Renal pelvis (tissue), 12 donors: Measurements from ENCODE around the gene GLT1D1. TPM values are rescaled to one million over a fixed set of nuclear protein-coding genes. Genes with fewer than 3 reads are reported as not detected.
"Not testable (repeated sequence)": the region's sequence is repeated elsewhere in the genome, so short reads cannot be mapped to it uniquely, and the experiment has no call there.

Experiments used
- DNase-seq: peaks from one replicate; pipeline ENCODE4 v3.0.0-alpha.2; 2013
- long read RNA-seq, 16 experiments: transcript quantifications; one replicate each; lab custom pipeline, GENCODE V29; 2026
- polyA plus RNA-seq, 3 donors: library from polyadenylated mRNA; unstranded; fragments of 120-200 nt; gene quantifications; one replicate each; pipeline ENCODE4 v1.2.1, GENCODE V29; 2013; ENCODE audit not compliant: insufficient read length in 3 of 3

Gene GLT1D1
- polyA plus RNA-seq: 1 to 10 TPM; 1.7 to 2.7 (median 2.2) TPM
- long read RNA-seq, donor 1: 0 reads
- long read RNA-seq, donor 2: 0 reads
- long read RNA-seq, donor 3: 0 reads
- long read RNA-seq, donor 4, partial matches to known transcripts: 0 of 1 reads
- long read RNA-seq, donor 4, other reads (novel, unspliced or antisense): 0 of 1 reads
- long read RNA-seq, donor 5: 0 reads
- long read RNA-seq, donor 6: 0 reads
- long read RNA-seq, donor 7, partial matches to known transcripts: 0 of 1 reads
- long read RNA-seq, donor 7, other reads (novel, unspliced or antisense): 0 of 1 reads
- long read RNA-seq, donor 8: 0 reads
- long read RNA-seq, donor 9: 0 reads
- long read RNA-seq, donor 10: 0 reads
- long read RNA-seq, donor 11: 0 reads
- long read RNA-seq, donor 12: 0 reads
- long read RNA-seq, donor 13: 0 reads
- long read RNA-seq, donor 14: 0 reads
- long read RNA-seq, donor 15: 0 reads
- long read RNA-seq, donor 16: 0 reads

GRCh38 chr12:128852885-128853599, at the start of gene GLT1D1:
GLT1D1 (plus strand) TSS chr12:128853478; CDS start chr12:128853582, 104 bp downstream.
- DNase-seq: no peak

GRCh38 chr12:128803788-128804187, 49.5 kb upstream of the GLT1D1 start:
- no peak for DNase-seq

- DNase-seq: no peak
Observed at GRCh38 chr12:128804762-128805161, 48.5 kb upstream of the GLT1D1 start.

GRCh38 chr12:128805406-128805805, 47.9 kb upstream of the GLT1D1 start:
- not testable (repeated sequence) for DNase-seq

- no peak for DNase-seq
Observed at GRCh38 chr12:128806573-128806972, 46.7 kb upstream of the GLT1D1 start.

- DNase-seq: no peak
Observed at GRCh38 chr12:128807161-128807724, 46.0 kb upstream of the GLT1D1 start.

GRCh38 chr12:128808651-128809050, 44.6 kb upstream of the GLT1D1 start:
- DNase-seq: no peak

GRCh38 chr12:128810182-128811127, 42.8 kb upstream of the GLT1D1 start:
- no peak for DNase-seq

- DNase-seq: no peak
Observed at GRCh38 chr12:128811806-128812205, 41.5 kb upstream of the GLT1D1 start.

- no peak for DNase-seq
Observed at GRCh38 chr12:128813392-128813791, 39.9 kb upstream of the GLT1D1 start.

- no peak for DNase-seq
Observed at GRCh38 chr12:128813883-128814282, 39.4 kb upstream of the GLT1D1 start.

GRCh38 chr12:128814411-128815261, 38.6 kb upstream of the GLT1D1 start:
- no peak for DNase-seq

GRCh38 chr12:128815779-128816642, 37.3 kb upstream of the GLT1D1 start:
- DNase-seq: no peak

GRCh38 chr12:128816643-128816920, 36.7 kb upstream of the GLT1D1 start:
- no peak for DNase-seq

GRCh38 chr12:128817111-128818015, 35.9 kb upstream of the GLT1D1 start:
- no peak for DNase-seq

- DNase-seq: no peak
Observed at GRCh38 chr12:128818065-128819022, 34.9 kb upstream of the GLT1D1 start.
